Measurements from ENCODE around the gene TMEM132C. TPM values are rescaled to one million over a fixed set of nuclear protein-coding genes. Genes with fewer than 3 reads are reported as not detected.

The TMEM132C gene
- total and polyA plus RNA-seq, 2 of the 8 experiments (the other 6 are each of a cell fraction or from before 2014, with no cell fraction given), result 0.23 to 0.76 TPM

GRCh38 chr12:128557231-128557630 lies 290.3 kb downstream of the TMEM132C start:
- CTCF ChIA-PET (ENCODE audit: partially characterized antibody), result no interaction called here
- FAIRE-seq, result no peak
- no peak overlapping the region for H4K5ac ChIP-seq (ENCODE audit: insufficient read length, low read depth, low read length)
- H2BK120ac ChIP-seq (replicated peaks; ENCODE audit: low read depth, low read length), result no peak overlapping the region
- H2AK5ac ChIP-seq (ENCODE audit: low read depth, low read length), result no peak overlapping the region
- H3K9ac ChIP-seq (replicated peaks in 1 of 4; ENCODE audit: extremely low read depth in 1 of 4, low read depth in 3 of 4, low read length in 3 of 4), result no peak overlapping the region
- H3K56ac ChIP-seq (replicated peaks; ENCODE audit: insufficient read length, low read depth, low read length), result no peak overlapping the region
- H3K23ac ChIP-seq (ENCODE audit: insufficient read length), result no peak overlapping the region
- no peak overlapping the region for H3K18ac ChIP-seq (ENCODE audit: extremely low read depth, low read length)
- no peaks in the 10 kb centered on the region for H4K20me1 ChIP-seq (replicated peaks in 1 of 2; ENCODE audit: control insufficient read depth in 1 of 2, insufficient read depth in 2 of 2, low read length in 2 of 2)
- H2BK20ac ChIP-seq (ENCODE audit: low read length), result no peak overlapping the region
- H2BK5ac ChIP-seq (ENCODE audit: low read depth, low read length), result no peak overlapping the region
- no peak overlapping the region for H3K14ac ChIP-seq (ENCODE audit: insufficient read length)
- no peaks in the 10 kb centered on the region for H3K9me3 ChIP-seq (ENCODE audit: insufficient read depth in 2 of 2, low read depth in 1 of 2, low read length in 1 of 2)
- H3K36me3 ChIP-seq (ENCODE audit: control insufficient read depth in 2 of 4, insufficient read depth in 4 of 4, low read length in 3 of 4), result no peaks in the 10 kb centered on the region
- no peak overlapping the region for H4K8ac ChIP-seq (ENCODE audit: extremely low read depth, insufficient read depth, low read length)
- H3K4me3 ChIP-seq (ENCODE audit: extremely low read depth in 1 of 4, insufficient read depth in 2 of 4, low read depth in 3 of 4, low read length in 4 of 4), result no peak overlapping the region
- no peaks in the 10 kb centered on the region for H3K79me2 ChIP-seq (ENCODE audit: control insufficient read depth in 1 of 2, insufficient read depth in 2 of 2, low read length in 2 of 2)
- no peak overlapping the region for H2AFZ ChIP-seq (ENCODE audit: low read length)
- no peak overlapping the region for H3K4me2 ChIP-seq (ENCODE audit: insufficient read depth in 1 of 2, low read depth in 2 of 2, low read length in 2 of 2)
- 100% methylated on average over 1 of the region's 1 CpG; no CpG with 5 or more reads in 1 of the 2 experiments for WGBS, 2 experiments (ENCODE audit: extremely low coverage in 1 of 2, insufficient coverage in 1 of 2, insufficient read length in 1 of 2, insufficient replicate concordance in 2 of 2, low coverage in 1 of 2, low lambda C conversion rate in 2 of 2, missing lambda C conversion rate in 1 of 2)
- H2BK12ac ChIP-seq (ENCODE audit: low read depth, low read length), result no peak overlapping the region
- H4K91ac ChIP-seq (replicated peaks; ENCODE audit: insufficient read length, low read length), result no peak overlapping the region
- peaks cover 0 to 7% (median 0%) of the 10 kb centered on the region in 4 experiments; a peak in 1 of 7 replicates for H3K27me3 ChIP-seq (replicated peaks in 1 of 4; ENCODE audit: control insufficient read depth in 3 of 4, extremely low read depth in 1 of 4, insufficient read depth in 3 of 4, low read length in 3 of 4)
- H3K79me1 ChIP-seq (ENCODE audit: low read depth, low read length), result no peaks in the 10 kb centered on the region
- TF ChIP-seq TEAD4 (IDR thresholded peaks at IDR 0.05; ENCODE audit: low read depth, low read length), result no peak
- TF ChIP-seq POU5F1 (IDR thresholded peaks at IDR 0.05; ENCODE audit: low read depth, low read length), result no peak
- peaks cover 2% of the 10 kb centered on the region; the same call in 1 of the 2 replicates for H3K23me2 ChIP-seq (ENCODE audit: low read depth, low read length)
- no peak overlapping the region for H2BK15ac ChIP-seq (ENCODE audit: low read length)
- H3K27ac ChIP-seq (ENCODE audit: low read depth, low read length), result no peak overlapping the region
- H3K4ac ChIP-seq (replicated peaks; ENCODE audit: insufficient read length, low read depth, low read length), result no peak overlapping the region
- no peak for DNase-seq (ENCODE audit: low read depth in 1 of 2, low spot score in 2 of 2)
- no peaks in the 10 kb centered on the region for H3K4me1 ChIP-seq (replicated peaks in 1 of 4; ENCODE audit: control insufficient read depth in 3 of 4, insufficient read depth in 4 of 4, low read length in 3 of 4)
- POLR2A ChIA-PET (ENCODE audit: partially characterized antibody), result no interaction called here
